Astrocyte (in vitro differentiated cells and primary cell): ENCODE results near the gene ZNF605. TPM values are rescaled to one million over a fixed set of nuclear protein-coding genes. Genes with fewer than 3 reads are reported as not detected.
A peak's percentile ranks its signal among the peaks of the same experiment; 100 is the strongest.

Experiments
- DNase-seq: peaks from one replicate; pipeline ENCODE4 v3.0.0-alpha.2; 2010; ENCODE audit warnings: low read depth
- FAIRE-seq: peaks from 2 replicates; lab custom pipeline; 2011; peaks lifted over from hg19 to GRCh38; lab: Jason Lieb, UNC
- H2AFZ ChIP-seq: 2 replicates; pipeline ENCODE4 v1.6.0; 2012; ENCODE audit warnings: low read depth, low read length, inconsistent platforms
- H3K27ac ChIP-seq: 2 replicates; pipeline ENCODE4 v1.5.1; 2011; ENCODE audit warnings: low read depth, low read length, inconsistent platforms
- H3K27me3 ChIP-seq: 2 replicates; pipeline ENCODE4 v1.6.0; 2011; ENCODE audit warnings: low read length, inconsistent platforms; ENCODE audit not compliant: insufficient read depth
- H3K36me3 ChIP-seq: 2 replicates; pipeline ENCODE4 v1.5.1; 2011; ENCODE audit warnings: low read length, inconsistent platforms; ENCODE audit not compliant: insufficient read depth
- H3K4me1 ChIP-seq: 2 replicates; pipeline ENCODE4 v1.5.1; 2011; ENCODE audit warnings: low read length, inconsistent platforms; ENCODE audit not compliant: insufficient read depth
- H3K4me2 ChIP-seq: 2 replicates; pipeline ENCODE4 v1.6.0; 2012; ENCODE audit warnings: low read length, inconsistent platforms
- H3K4me3 ChIP-seq: 2 replicates; pipeline ENCODE4 v1.5.1; 2011; ENCODE audit warnings: low read depth, mild to moderate bottlenecking, low read length, inconsistent platforms; ENCODE audit not compliant: insufficient read depth
- H3K79me2 ChIP-seq: 2 replicates; pipeline ENCODE4 v1.6.0; 2012; ENCODE audit warnings: mild to moderate bottlenecking, low read length, inconsistent platforms; ENCODE audit not compliant: insufficient read depth
- H3K9ac ChIP-seq: 2 replicates; pipeline ENCODE4 v1.6.0; 2012; ENCODE audit warnings: mild to moderate bottlenecking, low read length, inconsistent platforms
- H3K9me3 ChIP-seq: 2 replicates; pipeline ENCODE4 v1.5.1; 2012; ENCODE audit warnings: low read depth, mild to moderate bottlenecking, low read length, inconsistent platforms; ENCODE audit not compliant: insufficient read depth
- H4K20me1 ChIP-seq: 2 replicates; pipeline ENCODE4 v1.6.0; 2012; ENCODE audit warnings: low read length, inconsistent platforms; ENCODE audit not compliant: insufficient read depth
- H3K27ac Mint-ChIP-seq: one replicate; pipeline ENCODE4 v1.8.0; 2021; ENCODE audit warnings: mild to moderate bottlenecking, mixed read lengths; ENCODE audit not compliant: unreplicated experiment
- H3K27me3 Mint-ChIP-seq: one replicate; pipeline ENCODE4 v1.8.0; 2021; ENCODE audit warnings: low read depth, mixed read lengths; ENCODE audit not compliant: unreplicated experiment
- H3K36me3 Mint-ChIP-seq: one replicate; pipeline ENCODE4 v1.8.0; 2021; ENCODE audit warnings: low read depth, mixed read lengths; ENCODE audit not compliant: unreplicated experiment
- H3K4me1 Mint-ChIP-seq: one replicate; pipeline ENCODE4 v1.8.0; 2021; ENCODE audit warnings: low read depth, mixed read lengths; ENCODE audit not compliant: unreplicated experiment
- H3K4me3 Mint-ChIP-seq: one replicate; pipeline ENCODE4 v1.8.0; 2021; ENCODE audit warnings: mild to moderate bottlenecking, moderate library complexity, mixed read lengths; ENCODE audit not compliant: unreplicated experiment
- H3K9me3 Mint-ChIP-seq: one replicate; pipeline ENCODE4 v1.8.0; 2021; ENCODE audit warnings: mild to moderate bottlenecking, mixed read lengths; ENCODE audit not compliant: unreplicated experiment
- CTCF ChIP-seq: IDR thresholded peaks from 2 replicates; pipeline ENCODE4 v1.5.1; 2011; ENCODE audit warnings: low read depth, mild to moderate bottlenecking, inconsistent platforms, low read length, moderate library complexity; ENCODE audit not compliant: insufficient read depth
- EZH2 ChIP-seq: IDR thresholded peaks from 2 replicates; pipeline ENCODE4 v1.6.1; 2012; ENCODE audit warnings: mild to moderate bottlenecking, low read length, inconsistent platforms; ENCODE audit not compliant: insufficient read depth
- total RNA-seq: library from RNA; stranded (reverse); gene quantifications from 2 replicates; pipeline ENCODE4 v1.2.1, GENCODE V29; 2021

ZNF605 gene
- total RNA-seq, 1 donor from 2014 or later, result 16.2 TPM

- Histone ChIP-seq H2AFZ (no peak overlapping the region), H4K20me1 (peaks cover 7% of the 10 kb centered on the region), H3K4me2 (no peak overlapping the region), H3K9ac (no peak overlapping the region), H3K36me3 (peaks cover 6% of the 10 kb centered on the region), H3K4me1 (no peaks in the 10 kb centered on the region), H3K79me2 (peaks cover 27% of the 10 kb centered on the region), H3K9me3 (no peaks in the 10 kb centered on the region), H3K27ac (no peak overlapping the region), H3K27me3 (no peaks in the 10 kb centered on the region), H3K4me3 (no peak overlapping the region)
- Mint-ChIP-seq H3K4me3 (peak overlapping the region; percentile 93), H3K27ac (no peak overlapping the region), H3K36me3 (peaks cover 27% of the 10 kb centered on the region), H3K4me1 (no peaks in the 10 kb centered on the region), H3K27me3 (no peaks in the 10 kb centered on the region), H3K9me3 (peaks cover 37% of the 10 kb centered on the region)
- no peak for FAIRE-seq
- no peak for DNase-seq
- TF ChIP-seq EZH2 (no peak), CTCF (no peak)
These were observed 67.3 kb downstream of the ZNF605 start for GRCh38 chr12:132888852-132889251.

GRCh38 chr12:132887513-132888351 is 68.4 kb downstream of the ZNF605 start, which contains the start of gene CHFR:
CHFR (minus strand) TSS chr12:132887605; CDS start chr12:132887328, 277 bp downstream.
- no peak for FAIRE-seq
- Histone ChIP-seq H3K4me1 (no peaks in the 10 kb centered on the region), H3K27me3 (no peaks in the 10 kb centered on the region), H2AFZ (peak within 1 kb of the TSS; percentile 96), H3K4me3 (peak within 1 kb of the TSS; percentile 78), H3K79me2 (peaks cover 35% of the 10 kb centered on the region), H3K9ac (peak within 1 kb of the TSS; percentile 82), H3K4me2 (peak within 1 kb of the TSS; percentile 83), H3K27ac (peak within 1 kb of the TSS; percentile 82), H3K9me3 (no peaks in the 10 kb centered on the region), H3K36me3 (peaks cover 6% of the 10 kb centered on the region), H4K20me1 (peaks cover 10% of the 10 kb centered on the region)
- peak; percentile 95 for DNase-seq
- H3K27me3 Mint-ChIP-seq, result no peaks in the 10 kb centered on the region
- no peaks in the 10 kb centered on the region for H3K4me1 Mint-ChIP-seq
- peaks cover 33% of the 10 kb centered on the region for H3K36me3 Mint-ChIP-seq
- TF ChIP-seq EZH2 (no peak), CTCF (no peak)
- peaks cover 39% of the 10 kb centered on the region for H3K9me3 Mint-ChIP-seq
- peak within 1 kb of the TSS; percentile 99 for H3K27ac Mint-ChIP-seq
- peak within 1 kb of the TSS; percentile 93 for H3K4me3 Mint-ChIP-seq
